Head of caudate nucleus (tissue), 42 donors: ENCODE data around the gene SP2.
"Not testable (repeated sequence)": the region's sequence is repeated elsewhere in the genome, so short reads cannot be mapped to it uniquely, and the experiment has no call there.

ENCODE experiments used
- DNase-seq, 42 donors: peaks; one replicate each; pipeline versions ENCODE4 v3.0.0 to v3.0.0-alpha.2; 2020 to 2021; ENCODE audit warnings: mixed read lengths in 7 of 42
- intact Hi-C: fragments of 100-400 bp; cut with DNase I; formaldehyde crosslinking; loops from one replicate; pipeline ENCODE4 v1.15.0; 2022

SP2 gene

GRCh38 chr17:47913050-47913449, 17.0 kb downstream of the SP2 start:
- no peak for DNase-seq
- intact Hi-C loops, result no loop called here

GRCh38 chr17:47914306-47914948, 18.4 kb downstream of the SP2 start:
- DNase-seq, result no peak
- intact Hi-C loops, result no loop called here

- intact Hi-C loops, result no loop called here
Measured at GRCh38 chr17:47915776-47916398, 19.9 kb downstream of the SP2 start.

GRCh38 chr17:47916489-47917208, 20.6 kb downstream of the SP2 start:
- DNase-seq, result no peak
- intact Hi-C loops, result no loop called here

More at GRCh38 chr17:47915776-47916398, 19.9 kb downstream of the SP2 start:
- DNase-seq, result peak in 16 of 42 donors; percentile 16 to 55 (median 24)

GRCh38 chr17:47917581-47917980, 21.5 kb downstream of the SP2 start:
- intact Hi-C loops, result no loop called here
- no peak for DNase-seq

- no peak for DNase-seq
- intact Hi-C loops, result no loop called here
Measured at GRCh38 chr17:47918006-47918405, 22.0 kb downstream of the SP2 start.

GRCh38 chr17:47918991-47919390, 23.0 kb downstream of the SP2 start:
- intact Hi-C loops, result no loop called here
- no peak for DNase-seq

GRCh38 chr17:47919889-47920288, 23.9 kb downstream of the SP2 start:
- intact Hi-C loops, DNase-seq: not testable (repeated sequence)

- DNase-seq, result no peak
- intact Hi-C loops, result no loop called here
Measured at GRCh38 chr17:47924785-47925677, 29.0 kb downstream of the SP2 start.

- intact Hi-C loops, result no loop called here
- DNase-seq, result no peak
Measured at GRCh38 chr17:47925678-47925988, 29.6 kb downstream of the SP2 start.

GRCh38 chr17:47927821-47928400, 31.9 kb downstream of the SP2 start:
- DNase-seq, result no peak
- intact Hi-C loops, result no loop called here

- intact Hi-C loops, result no loop called here
- DNase-seq, result no peak
Measured at GRCh38 chr17:47928415-47928814, 32.4 kb downstream of the SP2 start.

GRCh38 chr17:47929218-47930000, 33.4 kb downstream of the SP2 start:
- intact Hi-C loops, result no loop called here
- DNase-seq, result peak in 1 of 42 donors; percentile 35

- DNase-seq, result no peak
- intact Hi-C loops, result no loop called here
Measured at GRCh38 chr17:47931848-47932247, 35.8 kb downstream of the SP2 start.

GRCh38 chr17:47934856-47935255, 38.8 kb downstream of the SP2 start:
- no peak for DNase-seq
- intact Hi-C loops, result no loop called here

GRCh38 chr17:47935468-47935867, 39.4 kb downstream of the SP2 start:
- intact Hi-C loops, DNase-seq: not testable (repeated sequence)

GRCh38 chr17:47935961-47936360, 39.9 kb downstream of the SP2 start:
- no peak for DNase-seq
- intact Hi-C loops, result no loop called here

- no peak for DNase-seq
Measured at GRCh38 chr17:47937941-47938340, 41.9 kb downstream of the SP2 start.

More at GRCh38 chr17:47937941-47938340, 41.9 kb downstream of the SP2 start:
- intact Hi-C loops, result no loop called here
